Measurements from ENCODE around the gene OTOP2. TPM values are rescaled to one million over a fixed set of nuclear protein-coding genes. Genes with fewer than 3 reads are reported as not detected.

Gene OTOP2
- total and polyA plus RNA-seq, 2 of the 4 experiments (the other 2 are of a cell fraction), result not detected

- POLR2A ChIA-PET (ENCODE audit: unreplicated experiment), result no interaction called here
- BruUV-seq (replicated peaks), result no TSS peak
Observed at GRCh38 chr17:74937064-74938051, 13.3 kb downstream of the OTOP2 start.

More at GRCh38 chr17:74937064-74938051, 13.3 kb downstream of the OTOP2 start:
- no peak overlapping the region for H4K8ac ChIP-seq (ENCODE audit: low read depth in 2 of 2, low read length in 2 of 2)
- intact Hi-C loops (cut with micrococcal nuclease) (no loop called here), in situ Hi-C loops (cut with MboI; ENCODE audit: low sequenced_read_pairs) (no loop called here), dilution Hi-C loops (cut with HindIII; ENCODE audit: low sequenced_read_pairs, unreplicated experiment) (no loop called here)
- H4K5ac ChIP-seq (ENCODE audit: low read depth, low read length), result no peak overlapping the region
- no peak overlapping the region for H2BK20ac ChIP-seq (ENCODE audit: low read depth, low read length)
- H3K36me3 ChIP-seq (ENCODE audit: control insufficient read depth, insufficient read depth, low read length), result no peaks in the 10 kb centered on the region
- H3K18ac ChIP-seq (ENCODE audit: low read depth, low read length), result no peak overlapping the region
- H3K4me1 ChIP-seq (ENCODE audit: control insufficient read depth, insufficient read depth, low read length), result no peaks in the 10 kb centered on the region
- no peak overlapping the region for H3K23ac ChIP-seq (ENCODE audit: low read depth, low read length)
- no peak for TF ChIP-seq RCOR1 (IDR thresholded peaks at IDR 0.05; ENCODE audit: insufficient replicate concordance, low read length)
- no peak overlapping the region for H2BK5ac ChIP-seq (ENCODE audit: low read depth, low read length, poor library complexity, severe bottlenecking)
- H3K14ac ChIP-seq (replicated peaks; ENCODE audit: low read depth, low read length), result no peak overlapping the region
- no peaks in the 10 kb centered on the region for H3K9me3 ChIP-seq (ENCODE audit: control insufficient read depth, insufficient read depth, low read length)
- H3K4ac ChIP-seq (ENCODE audit: low read depth, low read length), result no peak overlapping the region
- CTCF ChIA-PET, result interaction anchor here (1.5 kb wide), 1 partner anchor 22 kb away, joined by 3 read pairs; no protein-coding TSS in a partner anchor
- no peak overlapping the region for H3K4me2 ChIP-seq (ENCODE audit: low read depth, low read length)
- H2BK120ac ChIP-seq (ENCODE audit: low read depth, low read length), result no peak overlapping the region
- ATAC-seq (ENCODE audit: low read depth) (peak; percentile 37; the same call in 1 of the 2 replicates), DNase-seq (no peak)
- H2BK15ac ChIP-seq (ENCODE audit: low read depth, low read length), result no peak overlapping the region
- no peak overlapping the region for H3K4me3 ChIP-seq (ENCODE audit: insufficient read depth, low read depth, low read length)
- no peaks in the 10 kb centered on the region for H3K79me1 ChIP-seq (ENCODE audit: low read depth in 1 of 2, low read length in 2 of 2)
- H2AFZ ChIP-seq (replicated peaks; ENCODE audit: low read length, poor library complexity), result no peak overlapping the region
- H3K9me1 ChIP-seq (ENCODE audit: insufficient read depth, low read length), result no peaks in the 10 kb centered on the region
- H3K9ac ChIP-seq (ENCODE audit: low read depth, low read length), result no peak overlapping the region
- H3K56ac ChIP-seq (ENCODE audit: extremely low read depth, insufficient read depth, low read length), result no peak overlapping the region
- WGBS, 2 experiments (ENCODE audit: extremely low coverage in 2 of 2, insufficient read length in 1 of 2), result 0% methylated on average over 1 of the region's 11 CpGs; no CpG with 5 or more reads in 1 of the 2 experiments
- no peak overlapping the region for H3K27ac ChIP-seq (ENCODE audit: insufficient read depth, low read length)
- no peak overlapping the region for H2AK5ac ChIP-seq (ENCODE audit: low read depth, low read length)
- peaks cover 74% of the 10 kb centered on the region for H3K27me3 ChIP-seq (ENCODE audit: control insufficient read depth, insufficient read depth, low read length)
- H4K20me1 ChIP-seq (ENCODE audit: insufficient read depth, low read length), result no peaks in the 10 kb centered on the region
- no peak overlapping the region for H4K91ac ChIP-seq (ENCODE audit: insufficient read depth, low read depth, low read length)
- no peak overlapping the region for H2AK9ac ChIP-seq (replicated peaks; ENCODE audit: low read depth, low read length, poor library complexity)

Measured in IMR-90 (cell line).